ENCODE results near the gene TCN1. TPM values are rescaled to one million over a fixed set of nuclear protein-coding genes. Genes with fewer than 3 reads are reported as not detected.

Gene TCN1
- total RNA-seq, 2 donors from 2014 or later = 1.0 to 8.1 TPM

GRCh38 chr11:59812220-59812619 is 54.1 kb downstream of the TCN1 start:
- no peak for DNase-seq (ENCODE audit: low spot score)
- Histone ChIP-seq H3K4me1 (replicated peaks) (no peaks in the 10 kb centered on the region), H3K9me3 (no peaks in the 10 kb centered on the region), H3K27ac (no peak overlapping the region), H3K4me3 (no peak overlapping the region), H3K27me3 (replicated peaks; ENCODE audit: insufficient read depth) (no peaks in the 10 kb centered on the region), H3K36me3 (no peaks in the 10 kb centered on the region)
- 89% methylated on average over 2 of the region's 2 CpGs for WGBS
- intact Hi-C loops (cut with DNase I) = no loop called here
- TF ChIP-seq POLR2A (IDR thresholded peaks at IDR 0.05) = no peak
- TF ChIP-seq POLR2AphosphoS5 (IDR thresholded peaks at IDR 0.05) = no peak
- TF ChIP-seq CTCF (IDR thresholded peaks at IDR 0.05) = no peak

GRCh38 chr11:59810911-59811259 is 55.4 kb downstream of the TCN1 start:
- 8% methylated on average over 8 of the region's 8 CpGs for WGBS
- no peak for DNase-seq (ENCODE audit: low spot score)
- intact Hi-C loops (cut with DNase I) = loop anchor here (2.0 kb wide), 1 partner anchor 56 kb away; the partner anchor contains the start of gene STX3
- no peaks in the 10 kb centered on the region for H3K9me3 ChIP-seq
- H3K4me3 ChIP-seq = peak overlapping the region; percentile 79 to 93
- TF ChIP-seq CTCF (IDR thresholded peaks at IDR 0.05) = no peak
- no peak for TF ChIP-seq POLR2A (IDR thresholded peaks at IDR 0.05)
- TF ChIP-seq POLR2AphosphoS5 (IDR thresholded peaks at IDR 0.05) = no peak
- no peaks in the 10 kb centered on the region for H3K4me1 ChIP-seq (replicated peaks)
- H3K27me3 ChIP-seq (replicated peaks; ENCODE audit: insufficient read depth) = no peaks in the 10 kb centered on the region
- no peaks in the 10 kb centered on the region for H3K36me3 ChIP-seq
- H3K27ac ChIP-seq = peak overlapping the region; percentile 78 to 79

DNA sequence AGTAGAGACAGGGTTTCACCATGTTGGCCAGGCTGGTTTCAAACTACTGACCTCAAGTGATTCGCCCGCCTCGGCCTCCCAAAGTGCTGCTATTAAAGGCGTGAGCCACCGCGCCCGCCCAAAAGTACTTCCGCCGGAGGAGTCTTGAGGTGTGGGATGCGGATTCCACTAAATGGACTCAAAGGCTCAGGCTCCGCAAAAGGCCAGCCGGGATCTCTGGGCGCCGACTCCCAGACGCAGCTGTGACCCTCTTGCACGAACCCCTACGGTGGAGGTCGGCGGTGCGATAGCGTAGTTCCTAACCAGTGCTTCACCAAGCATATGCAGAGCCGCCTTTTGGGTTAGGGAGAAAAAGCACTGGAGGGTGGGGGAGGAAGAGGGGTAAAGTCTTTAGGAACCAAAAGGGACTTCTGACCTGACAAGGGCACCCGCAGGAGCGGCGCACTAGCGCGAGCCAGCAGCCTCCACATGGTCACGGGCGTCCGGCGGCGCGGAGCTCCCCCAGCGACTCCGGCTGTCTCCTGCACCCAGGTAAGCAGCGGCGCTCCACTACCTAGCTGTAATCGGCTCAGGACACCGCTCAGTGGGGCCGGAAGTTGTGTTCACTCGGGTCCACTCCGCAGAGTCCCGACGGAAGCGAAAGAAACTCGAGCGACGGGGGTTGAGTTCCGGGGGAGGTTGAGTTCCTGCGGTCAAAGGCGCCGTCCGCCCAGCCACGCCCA is 55.9 kb downstream of the TCN1 start, which contains the start of gene MRPL16:
Gene MRPL16, minus strand, starts transcription at position 590 of the 722 bp plus-strand sequence. Its CDS starts 120 bp downstream, at position 470.
- Histone ChIP-seq H3K27ac (peak within 1 kb of the TSS; percentile 78 to 79), H3K9me3 (no peaks in the 10 kb centered on the region), H3K4me1 (replicated peaks) (no peaks in the 10 kb centered on the region), H3K36me3 (no peaks in the 10 kb centered on the region), H3K4me3 (peak within 1 kb of the TSS; percentile 79 to 93), H3K27me3 (replicated peaks; ENCODE audit: insufficient read depth) (no peaks in the 10 kb centered on the region)
- peak; percentile 86 for DNase-seq (ENCODE audit: low spot score)
- under 1% methylated on average over 54 of the region's 54 CpGs for WGBS
- TF ChIP-seq CTCF (IDR thresholded peaks at IDR 0.05) (peak in 2 of 4 experiments; percentile 42 to 48), POLR2AphosphoS5 (IDR thresholded peaks at IDR 0.05) (peak; percentile 87), POLR2A (IDR thresholded peaks at IDR 0.05) (peak; percentile 48)
- intact Hi-C loops (cut with DNase I) = loop anchor here (2.0 kb wide), 1 partner anchor 56 kb away; the partner anchor contains the start of gene STX3

- intact Hi-C loops (cut with DNase I) = loop anchor here (10.0 kb wide), 1 partner anchor 142 kb away; the partner anchor contains the start of gene PATL1
- Histone ChIP-seq H3K9me3 (no peaks in the 10 kb centered on the region), H3K4me1 (replicated peaks) (no peaks in the 10 kb centered on the region), H3K27me3 (replicated peaks; ENCODE audit: insufficient read depth) (no peaks in the 10 kb centered on the region), H3K36me3 (no peaks in the 10 kb centered on the region), H3K27ac (no peak overlapping the region), H3K4me3 (no peak overlapping the region)
- WGBS = 71% methylated on average over 1 of the region's 1 CpG
- TF ChIP-seq POLR2AphosphoS5 (IDR thresholded peaks at IDR 0.05) = no peak
- no peak for DNase-seq (ENCODE audit: low spot score)
These were observed 59.2 kb downstream of the TCN1 start for GRCh38 chr11:59807047-59807610.

DNA sequence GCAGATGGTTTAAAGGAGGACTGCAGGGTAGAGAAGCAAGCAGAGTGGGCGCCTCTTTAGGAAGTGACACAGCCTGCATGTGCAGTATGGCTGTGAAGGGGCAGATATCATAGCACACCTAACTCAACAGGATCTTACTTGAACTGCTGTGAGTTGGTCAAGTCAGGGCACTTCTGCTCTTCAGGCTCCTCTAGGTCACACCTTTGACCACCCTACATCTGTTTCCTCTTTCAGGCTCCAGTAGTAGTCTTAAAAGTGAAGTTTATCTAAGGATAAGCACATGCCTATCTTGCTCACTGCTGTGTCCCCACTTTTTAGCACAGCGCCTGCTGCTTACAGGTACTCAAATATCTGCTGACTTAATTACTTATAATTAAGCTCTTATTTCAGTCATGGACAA is 62.2 kb downstream of the TCN1 start:
- no peaks in the 10 kb centered on the region for H3K9me3 ChIP-seq
- H3K36me3 ChIP-seq = no peaks in the 10 kb centered on the region
- no peaks in the 10 kb centered on the region for H3K4me1 ChIP-seq (replicated peaks)
- WGBS = 96% methylated on average over 2 of the region's 2 CpGs
- no peaks in the 10 kb centered on the region for H3K27me3 ChIP-seq (replicated peaks; ENCODE audit: insufficient read depth)
- TF ChIP-seq CTCF (IDR thresholded peaks at IDR 0.05) (no peak), POLR2A (IDR thresholded peaks at IDR 0.05) (no peak), POLR2AphosphoS5 (IDR thresholded peaks at IDR 0.05) (no peak)
- DNase-seq (ENCODE audit: low spot score) = no peak
- H3K4me3 ChIP-seq = no peak overlapping the region
- no peak overlapping the region for H3K27ac ChIP-seq
- intact Hi-C loops (cut with DNase I) = loop anchor here (10.0 kb wide), 1 partner anchor 139 kb away; the partner anchor contains the start of gene PATL1

Other genes with a start within 250 kb of the TCN1 start
- 10 to 100 TPM; 10.3 to 26.2 TPM for gene PATL1, start 197.4 kb downstream of the TCN1 start, total RNA-seq
- gene OR10V1, start 152.6 kb downstream of the TCN1 start, total RNA-seq = not detected
- gene STX3, start 111.1 kb downstream of the TCN1 start, total RNA-seq = 10 to 100 TPM; 20.8 to 58.5 TPM
- gene MRPL16, start 55.7 kb downstream of the TCN1 start, total RNA-seq = 10 to 100 TPM; 38.3 to 97.6 TPM
- not detected for gene CBLIF, start 21.0 kb downstream of the TCN1 start, total RNA-seq
- not detected for gene OOSP3, start 12.3 kb upstream of the TCN1 start, total RNA-seq
- not detected for gene OOSP1, start 71.9 kb upstream of the TCN1 start, total RNA-seq
- gene OOSP4A, start 97.5 kb upstream of the TCN1 start, total RNA-seq = not detected
- not detected for gene OOSP4B, start 150.7 kb upstream of the TCN1 start, total RNA-seq
- gene OOSP2, start 173.9 kb upstream of the TCN1 start, total RNA-seq = 10 to 100 TPM in 1 of 2 donors, not detected in 1; 16.0 TPM
- gene MS4A3, start 190.2 kb upstream of the TCN1 start, total RNA-seq = not detected
- 1 to 10 TPM in 1 of 2 donors, not detected in 1; 2.0 TPM for gene MS4A2, start 222.2 kb upstream of the TCN1 start, total RNA-seq

Data from prostate gland (tissue), 2 donors.